Endothelial cell of umbilical vein (primary cell): ENCODE measurements around the gene PPP1R9A. TPM values are rescaled to one million over a fixed set of nuclear protein-coding genes. Genes with fewer than 3 reads are reported as not detected.

Experiments used
- BruUV-seq: library from RNA; stranded (reverse); fragments of 400-500 nt; replicated peaks from 2 replicates; lab custom pipeline; 2021; lab: Mats Ljungman, UMichigan
- CTCF ChIA-PET: fragments of 300-600, 350-600 bp; sonication (Branson Sonifier 250); formaldehyde crosslinking; loops from one replicate; lab custom pipeline; 2021; ENCODE audit warnings: antibody characterized with exemption, inconsistent platforms; lab: Charles Lee
- POLR2A ChIA-PET: fragments of 300-600, 350-600 bp; sonication (Branson Sonifier 250); formaldehyde crosslinking; loops from one replicate; lab custom pipeline; 2021; ENCODE audit warnings: antibody characterized with exemption, inconsistent platforms; lab: Charles Lee
- DNase-seq: peaks from one replicate; pipeline ENCODE4 v3.0.0-alpha.2; 2011; ENCODE audit warnings: low read depth, low spot score
- FAIRE-seq: peaks from 2 replicates; lab custom pipeline; 2011; peaks lifted over from hg19 to GRCh38; lab: Jason Lieb, UNC
- H2AFZ ChIP-seq: 2 replicates; pipeline ENCODE4 v1.6.0; 2012; ENCODE audit warnings: low read depth, low read length, control low read depth, inconsistent platforms
- H3K27ac ChIP-seq: 2 replicates; pipeline ENCODE4 v1.5.1; 2011; ENCODE audit warnings: low read depth, mild to moderate bottlenecking, control low read depth, low read length, moderate library complexity; ENCODE audit not compliant: insufficient read depth
- H3K27me3 ChIP-seq, 2 experiments: 2 replicates each; pipeline versions ENCODE4 v1.6.0 to v1.6.1; 2011; ENCODE audit warnings: low read length in 2 of 2, mixed read lengths in 1 of 2; ENCODE audit not compliant: control insufficient read depth in 2 of 2, insufficient read depth in 2 of 2
- H3K36me3 ChIP-seq, 2 experiments: 2 replicates in 1 of 2; 3 replicates in 1 of 2; pipeline ENCODE4 v1.5.1; 2011; ENCODE audit warnings: low read length in 2 of 2, mild to moderate bottlenecking in 1 of 2, moderate library complexity in 1 of 2; ENCODE audit not compliant: control insufficient read depth in 2 of 2, insufficient read depth in 2 of 2; ENCODE audit errors: extremely low read depth in 1 of 2
- H3K4me1 ChIP-seq: 3 replicates; pipeline ENCODE4 v1.5.1; 2011; ENCODE audit warnings: mild to moderate bottlenecking, low read length; ENCODE audit not compliant: control insufficient read depth, insufficient read depth; ENCODE audit errors: extremely low read depth
- H3K4me2 ChIP-seq: 2 replicates; pipeline ENCODE4 v1.6.1; 2011; ENCODE audit warnings: low read length, control low read depth, mixed read lengths; ENCODE audit not compliant: insufficient read depth
- H3K4me3 ChIP-seq, 3 experiments: fragments of 200-600 bp in 1 of 3; sonication (generic), shearing (Covaris generic) in 1 of 3; replicated peaks in 1 of 3; 2 replicates each; pipeline ENCODE4 v1.5.1; 2011 to 2016; ENCODE audit warnings: control low read depth in 3 of 3, low read length in 3 of 3, mild to moderate bottlenecking in 2 of 3, inconsistent platforms in 1 of 3, low read depth in 1 of 3, moderate library complexity in 1 of 3; ENCODE audit not compliant: insufficient read depth in 1 of 3
- H3K79me2 ChIP-seq: 2 replicates; pipeline ENCODE4 v1.6.0; 2012; ENCODE audit warnings: low read length, inconsistent platforms; ENCODE audit not compliant: control insufficient read depth, insufficient read depth
- H3K9ac ChIP-seq: replicated peaks from 2 replicates; pipeline ENCODE3; 2011; ENCODE audit warnings: low read length, control low read depth; ENCODE audit not compliant: insufficient read depth; ENCODE audit errors: extremely low read depth
- H3K9me1 ChIP-seq: replicated peaks from 3 replicates; pipeline ENCODE4 v1.6.0; 2011; ENCODE audit warnings: mild to moderate bottlenecking, low read length; ENCODE audit not compliant: control insufficient read depth, insufficient read depth; ENCODE audit errors: extremely low read depth
- H3K9me3 ChIP-seq: replicated peaks from 2 replicates; pipeline ENCODE4 v1.5.1; 2012; ENCODE audit warnings: low read length, inconsistent platforms; ENCODE audit not compliant: control insufficient read depth, insufficient read depth
- H4K20me1 ChIP-seq: replicated peaks from 2 replicates; pipeline ENCODE3; 2011; ENCODE audit warnings: mild to moderate bottlenecking, low read length; ENCODE audit not compliant: control insufficient read depth, insufficient read depth; ENCODE audit errors: extremely low read depth
- CTCF ChIP-seq, 2 donors: IDR thresholded peaks; 1 replicate in 1 of 2; 2 replicates in 1 of 2; pipeline ENCODE4 v1.5.1; 2011; ENCODE audit warnings: low read length in 2 of 2, mild to moderate bottlenecking in 2 of 2, moderate library complexity in 2 of 2, control low read depth in 1 of 2, inconsistent platforms in 1 of 2, low read depth in 1 of 2; ENCODE audit not compliant: insufficient read depth in 1 of 2; ENCODE audit errors: extremely low read depth in 1 of 2
- EZH2 ChIP-seq: IDR thresholded peaks from 2 replicates; pipeline ENCODE4 v1.6.1; 2012; ENCODE audit warnings: borderline replicate concordance, low read depth, mild to moderate bottlenecking, moderate library complexity, low read length, inconsistent platforms; ENCODE audit not compliant: severe bottlenecking
- FOS ChIP-seq: IDR thresholded peaks from 2 replicates; pipeline ENCODE4 v1.6.1; 2011; ENCODE audit warnings: mild to moderate bottlenecking, low read length, moderate library complexity, borderline replicate concordance; ENCODE audit not compliant: insufficient read depth
- GATA2 ChIP-seq: IDR thresholded peaks from 2 replicates; pipeline ENCODE4 v1.7.0; 2011; ENCODE audit warnings: low read depth, mild to moderate bottlenecking, moderate library complexity, mixed read lengths, low read length; ENCODE audit not compliant: insufficient read length, insufficient read depth
- JUN ChIP-seq: IDR thresholded peaks from 2 replicates; pipeline ENCODE4 v1.6.1; 2011; ENCODE audit warnings: borderline replicate concordance, low read depth; ENCODE audit not compliant: insufficient read length, insufficient read depth
- MAX ChIP-seq: IDR thresholded peaks from 2 replicates; pipeline ENCODE4 v1.6.1; 2011; ENCODE audit not compliant: insufficient read depth, insufficient read length
- MYC ChIP-seq: IDR thresholded peaks from one replicate; pipeline ENCODE4 v1.6.1; 2011; ENCODE audit warnings: mild to moderate bottlenecking, low read depth, low read length
- POLR2A ChIP-seq: IDR thresholded peaks from 2 replicates; pipeline ENCODE4 v1.6.1; 2012; ENCODE audit warnings: low read depth, mild to moderate bottlenecking, control low read depth, low read length
- POLR2AphosphoS5 ChIP-seq: IDR thresholded peaks from 2 replicates; pipeline ENCODE4 v1.6.1; 2012; ENCODE audit warnings: low read depth, mild to moderate bottlenecking, control low read depth, low read length, moderate library complexity; ENCODE audit not compliant: insufficient read depth
- dilution Hi-C: fragments of 300-500 bp; cut with MboI; formaldehyde crosslinking; loops from one replicate; pipeline ENCODE4 v1.15.0; 2019; ENCODE audit warnings: low sequenced_read_pairs; ENCODE audit not compliant: extremely low pct_ligation_motif_present
- intact Hi-C: fragments of 100-400 bp; cut with micrococcal nuclease; formaldehyde crosslinking; loops from one replicate; pipeline ENCODE4 v1.10.0; 2022
- polyA plus RNA-seq, 4 experiments: library from polyadenylated mRNA; depleted of rRNA in 3 of 4; stranded (reverse) in 3 of 4; unstranded in 1 of 4; fragments of >200 nt; gene quantifications; 2 replicates each; pipeline versions ENCODE4 v1.2.1 to v1.2.3, GENCODE V29; 2011 to 2012; ENCODE audit warnings: missing spikeins in 1 of 4
- total RNA-seq: library from RNA; stranded (reverse); gene quantifications from 2 replicates; pipeline ENCODE4 v1.2.3, GENCODE V29; 2021

Gene PPP1R9A
- total and polyA plus RNA-seq, 2 donors (not counting 3 experiments of a cell fraction or from before 2014, with no cell fraction given): 0.50 to 3.0 TPM

GRCh38 chr7:95056901-95057300 lies 149.5 kb downstream of the PPP1R9A start:
- Histone ChIP-seq H3K79me2 (no peaks in the 10 kb centered on the region), H3K36me3 (no peaks in the 10 kb centered on the region), H3K27me3 (no peaks in the 10 kb centered on the region), H3K4me1 (no peaks in the 10 kb centered on the region), H3K4me2 (no peak overlapping the region), H3K9me3 (no peaks in the 10 kb centered on the region), H2AFZ (no peak overlapping the region), H3K27ac (no peak overlapping the region), H3K9ac (no peak overlapping the region), H4K20me1 (no peaks in the 10 kb centered on the region), H3K9me1 (no peaks in the 10 kb centered on the region), H3K4me3 (no peak overlapping the region)
- no peak for TF ChIP-seq GATA2
- FAIRE-seq: no peak
- intact Hi-C loops (no loop called here), dilution Hi-C loops (no loop called here)
- no TSS peak for BruUV-seq
- CTCF ChIA-PET: no interaction called here
- DNase-seq: no peak
- POLR2A ChIA-PET: no interaction called here

- Histone ChIP-seq H3K36me3 (no peaks in the 10 kb centered on the region), H3K9me3 (no peaks in the 10 kb centered on the region), H3K4me2 (no peak overlapping the region), H3K4me1 (no peaks in the 10 kb centered on the region), H3K27ac (no peak overlapping the region), H3K27me3 (no peaks in the 10 kb centered on the region), H3K9me1 (no peaks in the 10 kb centered on the region), H2AFZ (no peak overlapping the region), H3K9ac (no peak overlapping the region), H4K20me1 (no peaks in the 10 kb centered on the region), H3K79me2 (no peaks in the 10 kb centered on the region), H3K4me3 (no peak overlapping the region)
- dilution Hi-C loops (no loop called here), intact Hi-C loops (no loop called here)
- no peak for DNase-seq
- FAIRE-seq: no peak
- no peak for TF ChIP-seq FOS
- no peak for TF ChIP-seq EZH2
- no peak for TF ChIP-seq MAX
- no peak for TF ChIP-seq POLR2A
- TF ChIP-seq POLR2AphosphoS5: no peak
- TF ChIP-seq GATA2: no peak
- TF ChIP-seq CTCF (IDR thresholded peaks at IDR 0.05; ENCODE audit: extremely low read depth in 1 of 2, insufficient read depth in 1 of 2, low read depth in 1 of 2, low read length in 2 of 2): no peak
- no peak for TF ChIP-seq MYC
- no peak for TF ChIP-seq JUN
- ChIA-PET POLR2A (no interaction called here), CTCF (no interaction called here)
- no TSS peak for BruUV-seq
Observed at GRCh38 chr7:95059842-95060313, 152.5 kb downstream of the PPP1R9A start.
